Suprapubic skin (tissue), 3 donors: Measurements from ENCODE around the gene DENND4B.

Source experiments
- CTCF ChIP-seq, 2 donors: fragments of 200-600 bp in 1 of 2; fragments of 450-650 bp in 1 of 2; sonication (generic) in 1 of 2; IDR thresholded peaks; one replicate each; pipeline ENCODE4 v1.5.1; 2016 to 2019; ENCODE audit warnings: antibody characterized with exemption in 2 of 2, mild to moderate bottlenecking in 1 of 2, moderate library complexity in 1 of 2
- EP300 ChIP-seq: sonication (generic); formaldehyde crosslinking; IDR thresholded peaks from one replicate; pipeline ENCODE4 v1.6.1; 2017; ENCODE audit warnings: antibody characterized with exemption
- POLR2A ChIP-seq, 2 donors: fragments of 450-650 bp; IDR thresholded peaks; one replicate each; pipeline ENCODE4 v1.6.1; 2017; ENCODE audit warnings: antibody characterized with exemption in 2 of 2, mild to moderate bottlenecking in 2 of 2, moderate library complexity in 2 of 2

GRCh38 chr1:153991806-153992205 is 45.3 kb upstream of the DENND4B start:
- TF ChIP-seq CTCF (IDR thresholded peaks at IDR 0.05) (no peak), POLR2A (IDR thresholded peaks at IDR 0.05) (no peak), EP300 (no peak)
